ENCODE measurements around the gene SALL2. TPM values are rescaled to one million over a fixed set of nuclear protein-coding genes. Genes with fewer than 3 reads are reported as not detected.

SALL2 gene
- total RNA-seq, 4 donors from 2014 or later, result 14.7 to 23.8 (median 21.8) TPM

DNA sequence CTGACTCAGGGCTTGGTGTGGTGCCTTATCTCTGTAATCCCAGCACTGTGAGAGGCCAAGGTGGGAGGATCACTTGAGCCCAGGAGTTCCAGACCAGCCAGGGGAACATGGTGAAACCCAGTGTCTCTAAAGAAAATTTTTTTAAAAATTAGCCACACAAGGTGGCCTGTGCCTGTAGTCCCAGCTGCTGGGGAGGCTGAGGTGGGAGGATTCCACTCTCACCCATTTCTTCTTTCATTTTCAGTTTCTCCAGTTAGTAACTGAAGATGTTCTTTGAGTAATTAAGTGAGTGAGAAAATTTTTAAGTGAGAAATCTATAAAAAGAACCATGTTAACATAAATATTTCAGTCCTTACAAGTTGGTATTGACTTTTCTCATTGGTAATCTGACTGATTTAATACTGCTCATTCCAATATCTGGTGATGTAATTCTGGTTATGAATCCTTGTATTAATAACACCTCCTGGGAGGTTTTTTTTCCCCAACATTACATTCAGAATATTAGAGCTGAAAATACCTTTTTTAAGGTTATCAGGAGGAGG lies 21.1 kb downstream of the SALL2 start:
- Histone ChIP-seq H3K27ac (no peak overlapping the region), H3K9me3 (no peaks in the 10 kb centered on the region), H3K36me3 (peaks cover 0 to 44% of the 10 kb centered on the region in 2 donors), H3K4me3 (no peak overlapping the region), H3K27me3 (no peaks in the 10 kb centered on the region), H3K4me1 (peaks cover 0 to 36% (median 9%) of the 10 kb centered on the region in 3 donors)
- TF ChIP-seq, protein P1, sequence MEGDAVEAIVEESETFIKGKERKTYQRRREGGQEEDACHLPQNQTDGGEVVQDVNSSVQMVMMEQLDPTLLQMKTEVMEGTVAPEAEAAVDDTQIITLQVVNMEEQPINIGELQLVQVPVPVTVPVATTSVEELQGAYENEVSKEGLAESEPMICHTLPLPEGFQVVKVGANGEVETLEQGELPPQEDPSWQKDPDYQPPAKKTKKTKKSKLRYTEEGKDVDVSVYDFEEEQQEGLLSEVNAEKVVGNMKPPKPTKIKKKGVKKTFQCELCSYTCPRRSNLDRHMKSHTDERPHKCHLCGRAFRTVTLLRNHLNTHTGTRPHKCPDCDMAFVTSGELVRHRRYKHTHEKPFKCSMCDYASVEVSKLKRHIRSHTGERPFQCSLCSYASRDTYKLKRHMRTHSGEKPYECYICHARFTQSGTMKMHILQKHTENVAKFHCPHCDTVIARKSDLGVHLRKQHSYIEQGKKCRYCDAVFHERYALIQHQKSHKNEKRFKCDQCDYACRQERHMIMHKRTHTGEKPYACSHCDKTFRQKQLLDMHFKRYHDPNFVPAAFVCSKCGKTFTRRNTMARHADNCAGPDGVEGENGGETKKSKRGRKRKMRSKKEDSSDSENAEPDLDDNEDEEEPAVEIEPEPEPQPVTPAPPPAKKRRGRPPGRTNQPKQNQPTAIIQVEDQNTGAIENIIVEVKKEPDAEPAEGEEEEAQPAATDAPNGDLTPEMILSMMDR (IDR thresholded peaks at IDR 0.05), result no peak
- TF ChIP-seq EP300 (IDR thresholded peaks at IDR 0.05) (no peak), POLR2AphosphoS5 (IDR thresholded peaks at IDR 0.05) (no peak), POLR2A (IDR thresholded peaks at IDR 0.05) (no peak)
- no peak for ATAC-seq

DNA sequence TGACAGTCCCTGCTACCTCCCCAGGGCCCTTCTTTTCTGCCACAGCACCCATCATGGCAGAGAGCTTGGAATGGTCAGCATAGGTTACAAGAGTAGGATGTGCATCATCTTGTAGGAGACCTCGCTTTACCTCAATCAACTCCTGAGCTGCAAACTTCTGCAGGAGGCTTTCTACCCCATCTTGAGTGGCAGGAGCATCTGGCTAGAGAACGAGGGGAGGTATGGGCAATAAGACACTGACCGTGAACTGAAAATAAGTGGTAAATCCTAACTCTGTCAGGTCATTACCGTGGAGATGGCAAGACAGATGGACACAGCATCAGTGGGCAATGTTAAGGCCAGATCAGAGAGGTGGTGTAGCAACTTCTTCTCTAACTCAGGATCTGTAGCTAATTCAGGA lies 22.8 kb downstream of the SALL2 start:
- no peak overlapping the region for H3K27ac ChIP-seq
- peaks cover 0 to 18% (median 0%) of the 10 kb centered on the region in 3 donors for H3K4me1 ChIP-seq
- 84% methylated on average over 3 of the region's 4 CpGs; no CpG with 5 or more reads in 1 of the 2 donors for WGBS, 2 donors (ENCODE audit: low coverage in 1 of 2)
- H3K4me3 ChIP-seq, result no peak overlapping the region
- TF ChIP-seq EP300 (IDR thresholded peaks at IDR 0.05) (no peak), POLR2AphosphoS5 (IDR thresholded peaks at IDR 0.05) (no peak), POLR2A (IDR thresholded peaks at IDR 0.05) (no peak)
- TF ChIP-seq, protein P1 (IDR thresholded peaks at IDR 0.05), result no peak
- ATAC-seq, result no peak
- H3K36me3 ChIP-seq, result peaks cover 0 to 61% of the 10 kb centered on the region in 2 donors
- no peaks in the 10 kb centered on the region for H3K9me3 ChIP-seq
- no peaks in the 10 kb centered on the region for H3K27me3 ChIP-seq

DNA sequence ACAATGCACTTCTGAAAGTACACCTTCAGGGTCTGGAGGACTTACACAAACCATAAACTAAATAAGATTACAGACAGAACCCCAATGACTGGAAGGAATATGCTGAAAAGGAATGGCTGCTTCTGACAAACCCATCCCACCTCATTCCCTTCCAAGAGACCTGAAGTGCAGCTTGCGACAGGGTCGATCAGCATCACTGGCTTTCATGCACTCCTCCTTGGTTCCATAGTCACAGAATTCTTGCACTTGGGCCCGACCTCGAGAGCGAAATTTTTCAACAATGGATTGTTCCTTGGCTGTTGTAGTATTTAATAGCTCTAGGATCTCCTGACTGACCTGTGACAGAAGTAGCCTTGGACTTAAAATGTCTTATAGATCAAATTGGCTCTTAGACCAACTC lies 24.6 kb downstream of the SALL2 start:
- no peak overlapping the region for H3K27ac ChIP-seq
- H3K9me3 ChIP-seq, result no peaks in the 10 kb centered on the region
- 91 to 92% methylated on average over 4 to 5 of the region's 5 CpGs for WGBS, 2 donors (ENCODE audit: low coverage in 1 of 2)
- H3K27me3 ChIP-seq, result no peaks in the 10 kb centered on the region
- no peak for TF ChIP-seq POLR2AphosphoS5 (IDR thresholded peaks at IDR 0.05)
- TF ChIP-seq POLR2A (IDR thresholded peaks at IDR 0.05), result no peak
- TF ChIP-seq, protein P1 (IDR thresholded peaks at IDR 0.05), result no peak
- TF ChIP-seq EP300 (IDR thresholded peaks at IDR 0.05), result no peak
- ATAC-seq, result no peak
- H3K36me3 ChIP-seq, result peaks cover 0 to 71% of the 10 kb centered on the region in 2 donors
- H3K4me3 ChIP-seq, result no peak overlapping the region
- H3K4me1 ChIP-seq, result peaks cover 0 to 8% (median 0%) of the 10 kb centered on the region in 3 donors

DNA sequence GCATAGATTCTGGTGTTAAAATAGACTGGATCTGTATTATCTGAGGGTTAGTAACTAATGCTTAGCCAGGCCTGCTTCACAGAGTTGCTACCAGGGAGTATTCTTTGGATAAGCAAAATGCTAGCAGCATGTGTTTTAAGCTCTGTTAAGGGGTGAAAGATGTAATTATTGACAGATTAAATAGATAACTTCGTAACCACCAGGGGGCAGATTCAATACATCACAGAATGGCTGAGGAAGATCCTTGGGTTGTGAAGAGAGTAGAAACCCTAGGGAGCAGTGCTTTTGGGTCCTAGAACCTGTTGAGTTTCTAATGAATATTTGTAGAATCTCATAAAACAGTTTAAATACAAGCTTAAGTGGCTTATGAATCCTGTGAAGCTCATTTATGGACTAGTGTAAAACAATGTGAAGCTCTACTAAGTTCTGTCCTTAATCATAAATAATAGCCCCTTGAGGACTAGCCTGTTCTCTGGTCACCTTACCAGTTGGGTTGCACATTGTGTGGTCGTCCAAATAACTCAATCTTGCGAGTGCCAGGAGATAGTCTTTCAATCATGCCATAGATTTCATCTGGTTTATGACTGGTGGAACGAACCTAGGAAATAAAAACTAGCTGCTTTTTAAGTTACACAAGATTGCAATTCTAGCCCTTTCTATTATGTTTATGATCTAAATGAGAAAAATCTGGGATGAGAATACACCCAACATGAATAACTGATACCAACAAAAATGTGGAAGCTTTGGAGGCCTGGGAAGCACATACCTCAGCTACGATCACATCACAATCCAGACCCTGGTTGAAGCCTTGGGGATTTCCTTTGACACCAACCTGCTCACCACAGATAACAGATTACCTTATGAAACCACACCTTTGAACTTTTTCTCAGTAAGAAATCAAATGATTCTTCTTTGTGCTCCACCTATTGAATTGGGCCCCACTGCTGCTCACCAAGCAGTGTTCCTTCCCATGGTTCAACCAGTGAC lies 27.3 kb downstream of the SALL2 start:
- Histone ChIP-seq H3K9me3 (no peaks in the 10 kb centered on the region), H3K27me3 (no peaks in the 10 kb centered on the region), H3K4me1 (no peaks in the 10 kb centered on the region), H3K4me3 (no peak overlapping the region), H3K27ac (peak overlapping the region in 1 of 4 donors; percentile 26), H3K36me3 (peaks cover 0 to 98% of the 10 kb centered on the region in 2 donors)
- TF ChIP-seq, protein P1 (IDR thresholded peaks at IDR 0.05), result peak in 3 of 4 experiments; percentile 44 to 56 (median 55)
- TF ChIP-seq EP300 (IDR thresholded peaks at IDR 0.05), result no peak
- no peak for ATAC-seq
- WGBS, 2 donors (ENCODE audit: low coverage in 1 of 2), result 55 to 61% methylated on average over 5 of the region's 5 CpGs

Measured in gastroesophageal sphincter (tissue), 4 donors.